Activated T-cell treated with anti-CD3 and anti-CD28 coated beads for 48 hours (primary cell): ENCODE measurements around the gene SIM2.

Experiments
- DNase-seq: peaks from one replicate; pipeline ENCODE4 v3.0.0-alpha.2; 2020; ENCODE audit warnings: low read depth

SIM2 gene

DNA sequence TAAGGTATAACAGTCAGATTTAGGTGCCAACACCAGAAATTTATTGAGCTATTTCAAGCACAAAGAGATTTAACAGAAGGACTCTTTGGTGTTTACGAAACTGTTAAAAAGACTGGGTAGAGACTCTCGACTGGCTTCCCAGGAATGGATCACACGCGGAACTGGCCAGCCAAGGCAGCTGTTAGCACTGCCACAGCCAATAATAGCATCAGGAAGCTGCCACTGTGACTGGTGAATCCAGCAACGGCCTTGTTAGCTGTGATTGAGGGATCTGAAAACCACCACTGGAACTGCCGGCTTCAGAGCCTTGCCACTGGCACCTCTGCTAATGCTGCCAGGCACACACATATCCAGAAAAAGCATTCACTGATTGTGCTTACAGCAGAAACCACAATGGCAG is 10.6 kb upstream of the SIM2 start:
- DNase-seq, result no peak

GRCh38 chr21:36689324-36689723 is 9.6 kb upstream of the SIM2 start:
- DNase-seq, result no peak

DNA sequence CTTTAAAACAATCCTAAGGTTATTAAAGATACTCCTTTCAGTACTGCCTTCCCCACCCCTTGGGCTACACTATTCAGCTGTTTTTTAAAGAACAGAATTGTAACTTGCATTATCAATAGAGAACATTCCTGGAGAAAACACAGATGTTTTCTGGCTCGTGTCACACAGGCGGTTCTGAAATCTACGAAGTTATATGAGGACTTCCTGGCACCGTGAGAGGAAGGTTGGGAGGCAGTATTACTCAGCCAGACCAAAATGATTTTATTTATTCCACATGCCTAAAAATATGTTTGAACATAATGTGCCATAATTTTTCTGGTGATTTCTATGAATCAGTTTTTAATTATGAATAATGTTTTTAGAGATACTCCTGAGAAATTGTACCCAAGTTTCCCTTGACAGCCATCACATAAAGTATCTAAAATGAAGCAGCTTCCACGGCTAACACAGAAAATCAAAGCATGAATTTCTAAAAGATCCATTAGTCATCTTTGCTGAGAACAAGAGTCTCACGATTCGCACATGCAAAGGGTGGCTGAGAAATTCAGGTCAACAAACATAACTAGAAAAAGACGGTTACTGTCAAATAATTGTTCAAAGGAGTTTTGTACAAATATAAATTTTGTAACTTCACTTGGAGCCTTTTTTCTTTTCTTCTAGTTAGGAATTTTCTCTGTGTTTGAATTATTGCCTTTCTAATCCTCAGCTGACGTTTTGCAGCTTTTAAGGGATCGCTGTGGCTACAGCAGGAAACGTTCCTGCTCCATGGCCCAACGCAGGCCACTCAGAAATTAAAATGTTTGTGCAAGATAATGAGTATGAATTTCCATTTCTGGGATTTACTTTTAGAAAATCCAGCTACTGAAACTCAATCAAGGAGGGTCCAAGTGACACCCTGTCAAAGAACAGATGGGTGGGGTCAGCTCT is 8.0 kb upstream of the SIM2 start:
- no peak for DNase-seq

DNA sequence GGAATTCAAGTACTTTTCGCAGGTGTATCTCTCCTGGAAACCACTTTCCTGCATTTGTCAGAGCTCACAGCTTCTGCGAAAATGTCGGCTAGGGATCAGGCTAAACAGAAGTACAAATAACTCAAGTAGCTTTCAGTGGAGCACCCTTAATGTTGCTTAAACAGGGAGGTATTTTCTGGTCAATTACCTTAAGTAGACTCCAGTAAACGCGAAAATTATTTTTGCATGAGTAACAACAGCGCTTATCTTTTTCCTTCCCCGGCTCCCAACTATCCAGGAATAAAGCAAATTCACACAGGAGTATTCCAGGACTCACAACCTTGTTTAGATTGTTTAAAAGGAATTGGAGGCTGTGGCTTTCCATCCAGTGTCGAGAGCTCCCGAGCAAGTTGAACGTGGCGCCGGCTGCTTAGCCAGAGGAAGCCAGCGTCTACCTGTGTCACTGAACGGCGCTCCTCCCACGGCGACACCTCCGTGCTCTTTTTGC is 7.3 kb upstream of the SIM2 start:
- DNase-seq, result no peak

- no peak for DNase-seq
These were observed 6.6 kb upstream of the SIM2 start for GRCh38 chr21:36692114-36692834.

- DNase-seq, result no peak
These were observed 6.0 kb upstream of the SIM2 start for GRCh38 chr21:36692835-36693488.

GRCh38 chr21:36693489-36694030 is 5.4 kb upstream of the SIM2 start:
- no peak for DNase-seq

DNA sequence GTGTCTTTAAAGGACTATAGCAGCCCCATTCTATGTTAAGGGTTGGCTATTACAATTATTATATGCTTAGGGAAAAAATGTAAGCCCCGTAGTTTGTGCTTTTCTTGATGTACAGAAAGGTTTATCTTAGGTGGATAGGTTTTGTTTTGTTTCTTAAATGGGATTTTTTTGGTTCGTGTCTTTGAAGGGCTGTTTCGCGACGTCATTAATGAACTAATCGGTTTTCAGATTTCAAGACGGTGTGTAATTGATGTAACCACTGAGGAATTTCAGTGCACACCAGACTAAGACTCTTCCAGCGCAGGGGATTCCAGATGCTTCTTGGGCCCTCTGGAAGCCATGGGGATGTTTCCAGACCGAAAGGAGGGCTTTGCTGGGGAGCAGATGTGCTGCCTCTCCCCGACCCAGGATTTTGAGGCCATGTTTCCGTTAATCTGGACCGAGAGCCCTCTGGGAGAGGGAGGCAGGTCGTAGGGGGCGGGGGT is 4.8 kb upstream of the SIM2 start:
- no peak for DNase-seq

- no peak for DNase-seq
These were observed 4.2 kb upstream of the SIM2 start for GRCh38 chr21:36694593-36695282.

- DNase-seq, result no peak
These were observed 3.7 kb upstream of the SIM2 start for GRCh38 chr21:36695283-36695634.

- no peak for DNase-seq
These were observed 3.1 kb upstream of the SIM2 start for GRCh38 chr21:36695671-36696389.

DNA sequence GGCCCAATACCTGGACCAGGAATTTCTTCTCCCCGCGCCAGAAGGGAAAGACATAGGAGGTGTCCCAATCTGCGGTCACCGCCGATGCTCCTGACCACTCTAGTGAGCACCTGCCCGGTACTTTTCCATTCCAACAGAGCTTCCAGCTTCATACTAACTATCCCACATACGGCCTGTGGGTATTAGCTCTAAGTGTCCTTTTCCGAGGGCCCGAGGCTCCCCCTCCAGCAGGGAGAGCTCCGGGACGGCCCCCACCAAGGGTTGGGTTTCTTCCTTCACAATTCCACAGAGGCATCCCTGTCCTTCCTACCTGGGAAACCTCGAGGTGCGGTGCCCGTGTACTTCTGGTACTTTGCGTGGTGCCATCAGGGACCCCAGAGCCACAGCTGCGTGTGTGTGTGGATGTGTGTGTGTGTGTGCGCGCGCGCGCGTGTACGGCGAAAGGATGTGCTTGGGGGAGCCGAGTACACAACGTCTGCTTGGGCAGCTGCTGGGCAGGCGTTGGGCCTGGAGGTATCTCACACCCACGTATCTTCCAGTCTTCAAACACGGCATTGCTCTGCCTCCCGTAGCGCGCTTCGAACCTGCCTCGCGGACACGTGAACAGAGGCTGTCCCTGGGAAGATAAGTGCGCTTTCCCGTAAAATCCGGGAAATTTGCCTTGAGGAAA is 2.4 kb upstream of the SIM2 start:
- DNase-seq, result no peak

- DNase-seq, result no peak
These were observed 1.7 kb upstream of the SIM2 start for GRCh38 chr21:36697060-36697850.

DNA sequence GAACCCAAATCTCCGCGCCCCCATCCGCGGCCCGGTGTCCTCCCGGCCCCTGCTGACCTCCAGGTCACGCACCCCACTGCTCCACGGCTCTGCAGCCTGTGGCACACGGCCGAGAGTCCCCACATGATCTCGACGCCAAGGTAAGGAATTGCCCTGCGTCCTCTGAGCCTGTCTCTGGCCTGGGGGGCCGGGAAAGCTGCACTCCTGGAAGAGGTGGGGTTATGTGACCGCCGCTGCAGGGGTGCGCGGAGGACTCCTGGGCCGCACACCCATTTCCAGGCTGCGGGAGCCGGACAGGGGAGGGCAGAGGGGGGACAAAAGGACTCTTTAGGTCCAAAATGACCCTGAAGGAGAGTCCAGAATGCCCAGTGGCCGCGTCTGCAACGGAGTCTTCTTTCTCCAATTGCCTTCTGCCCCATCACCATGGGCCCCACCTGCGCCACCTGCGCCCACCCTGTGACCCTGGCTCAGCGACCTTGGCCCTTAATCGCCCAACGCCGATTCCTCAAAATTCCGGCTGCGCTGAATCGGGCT is 997 bp upstream of the SIM2 start:
- no peak for DNase-seq

GRCh38 chr21:36698385-36698980 is 432 bp upstream of the SIM2 start:
- no peak for DNase-seq

GRCh38 chr21:36699546-36700294 is 805 bp downstream of the SIM2 start:
- no peak for DNase-seq

DNA sequence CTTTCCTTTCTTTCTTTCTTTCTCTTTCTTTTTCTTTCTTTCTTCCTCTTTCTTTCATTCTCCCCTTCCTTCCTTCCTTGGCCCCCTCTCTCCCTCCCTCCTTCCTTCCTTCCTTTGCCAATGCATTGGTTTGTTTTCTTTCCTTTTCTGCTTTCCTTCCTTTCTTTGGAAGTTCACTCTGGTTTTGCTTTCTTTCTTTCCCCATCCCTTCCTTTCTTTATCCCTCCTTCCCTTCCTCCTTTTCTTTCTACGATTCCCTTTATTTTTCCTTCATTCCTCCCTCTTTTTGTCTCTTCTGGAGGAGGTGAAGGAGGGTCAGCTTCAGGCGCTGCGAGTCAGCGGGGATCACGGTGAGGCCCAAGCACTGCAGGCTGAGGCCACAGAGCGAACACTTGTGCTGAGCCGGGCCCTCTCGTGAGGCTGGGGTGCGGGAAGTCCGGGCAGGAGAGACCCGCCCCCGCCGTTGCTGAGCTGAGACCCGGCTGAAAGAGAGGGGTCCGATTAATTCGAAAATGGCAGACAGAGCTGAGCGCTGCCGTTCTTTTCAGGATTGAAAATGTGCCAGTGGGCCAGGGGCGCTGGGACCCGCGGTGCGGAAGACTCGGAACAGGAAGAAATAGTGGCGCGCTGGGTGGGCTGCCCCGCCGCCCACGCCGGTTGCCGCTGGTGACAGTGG is 1.5 kb downstream of the SIM2 start:
- no peak for DNase-seq
